Measurements from ENCODE around the gene PIK3CB.
"Not testable (repeated sequence)": the region's sequence is repeated elsewhere in the genome, so short reads cannot be mapped to it uniquely, and the experiment has no call there.

Gene PIK3CB

DNA sequence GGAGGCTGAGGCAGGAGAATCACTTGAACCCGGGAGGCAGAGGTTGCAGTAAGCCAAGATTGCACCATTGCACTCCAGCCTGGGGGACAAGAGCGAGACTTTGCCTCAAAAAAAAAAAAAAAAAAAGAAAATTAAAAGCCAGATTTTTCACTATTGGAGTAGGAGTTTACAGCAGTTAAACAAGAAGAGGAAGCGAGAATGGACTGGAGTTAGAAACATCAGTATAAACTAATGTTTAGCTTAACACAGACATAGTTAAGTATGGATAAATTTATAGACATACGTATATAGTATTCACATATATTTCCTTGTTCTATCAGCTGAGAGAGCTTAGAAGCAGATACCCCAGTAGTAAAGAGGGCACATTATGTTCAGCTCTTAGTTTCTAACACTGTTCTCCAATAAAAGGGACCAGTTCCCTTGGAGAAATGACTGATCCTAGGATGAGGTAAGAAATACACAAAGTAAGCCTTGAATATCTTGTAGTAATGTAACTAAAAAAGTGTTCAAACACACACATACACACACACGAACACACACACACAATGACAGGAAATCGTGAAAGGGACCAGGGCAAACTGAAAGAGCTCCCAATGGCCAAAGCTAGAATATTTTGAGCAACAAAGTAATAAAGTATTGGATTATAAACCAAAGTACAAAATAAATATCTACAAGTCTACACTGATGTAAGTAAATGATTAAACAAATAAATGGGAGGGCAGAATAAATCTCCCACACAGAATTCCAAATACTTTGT lies 25.1 kb downstream of the PIK3CB start:
- in situ Hi-C loops (cut with MboI; ENCODE audit: low sequenced_read_pairs): no loop called here

- in situ Hi-C loops (cut with MboI; ENCODE audit: low sequenced_read_pairs): no loop called here
Observed at GRCh38 chr3:138806376-138807080, 28.2 kb downstream of the PIK3CB start.

- in situ Hi-C loops (cut with MboI; ENCODE audit: low sequenced_read_pairs): no loop called here
Observed at GRCh38 chr3:138803006-138803653, 31.6 kb downstream of the PIK3CB start.

DNA sequence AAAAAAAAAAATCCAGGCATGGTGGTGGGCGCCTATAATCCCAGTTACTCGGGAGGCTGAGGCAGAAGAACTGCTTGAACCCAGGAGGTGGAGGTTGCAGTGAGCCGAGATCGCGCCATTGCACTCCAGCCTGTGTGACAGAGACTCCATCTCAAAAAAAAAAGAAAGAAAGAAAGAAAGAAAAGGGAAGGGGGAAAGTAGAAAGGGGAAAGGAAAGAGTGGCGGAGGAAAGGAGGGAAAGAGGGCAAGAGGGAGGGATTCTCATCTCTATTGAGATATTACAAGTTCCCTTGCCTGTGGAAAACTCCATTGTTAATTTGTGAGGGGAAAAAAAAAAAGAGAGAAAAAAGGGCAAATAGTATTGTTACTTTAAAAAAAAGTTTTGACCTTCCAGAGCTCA lies 32.5 kb downstream of the PIK3CB start:
- in situ Hi-C loops (cut with MboI; ENCODE audit: low sequenced_read_pairs): not testable (repeated sequence)

DNA sequence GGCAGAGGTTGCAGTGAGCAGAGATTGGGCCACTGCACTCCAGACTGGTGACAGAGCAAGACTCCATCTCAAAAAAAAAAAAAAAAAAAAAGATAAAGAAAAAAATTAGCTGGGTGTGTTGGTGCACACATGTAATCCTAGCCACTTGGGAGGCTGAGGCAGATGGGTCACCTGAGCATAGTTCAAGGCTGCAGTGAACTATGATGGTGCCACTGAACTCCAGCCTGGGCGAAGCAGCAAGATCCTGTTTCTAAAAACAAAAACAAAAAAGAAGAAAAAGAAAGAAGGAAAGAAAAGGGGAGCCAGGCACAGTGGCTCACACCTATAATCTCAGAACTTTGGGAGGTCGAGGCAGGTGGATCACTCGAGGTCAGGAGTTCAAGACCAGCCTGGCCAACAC lies 32.9 kb downstream of the PIK3CB start:
- in situ Hi-C loops (cut with MboI; ENCODE audit: low sequenced_read_pairs): no loop called here

- in situ Hi-C loops (cut with MboI; ENCODE audit: low sequenced_read_pairs): no loop called here
Observed at GRCh38 chr3:138800248-138800647, 34.5 kb downstream of the PIK3CB start.

- in situ Hi-C loops (cut with MboI; ENCODE audit: low sequenced_read_pairs): no loop called here
Observed at GRCh38 chr3:138799822-138800221, 34.9 kb downstream of the PIK3CB start.

- in situ Hi-C loops (cut with MboI; ENCODE audit: low sequenced_read_pairs): no loop called here
Observed at GRCh38 chr3:138797508-138798038, 37.2 kb downstream of the PIK3CB start.

DNA sequence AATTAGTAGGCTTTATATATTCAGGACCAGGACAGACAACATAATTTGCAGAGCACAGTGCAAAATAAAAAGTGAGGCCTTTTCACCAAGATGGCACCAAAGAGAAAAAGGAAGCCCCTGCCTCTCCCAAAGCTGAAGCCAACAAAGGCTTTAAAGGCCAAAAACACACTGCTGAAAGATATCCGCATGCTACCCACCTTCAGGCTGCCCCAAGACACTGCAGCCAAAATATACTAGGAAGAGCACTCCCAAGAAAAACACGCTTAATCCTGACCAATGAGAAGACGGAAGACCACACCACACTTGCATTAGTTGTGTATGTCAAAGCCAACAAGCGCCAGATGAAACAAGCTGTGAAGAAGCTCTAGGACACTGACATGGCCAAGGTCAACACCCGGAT lies 38.0 kb downstream of the PIK3CB start:
- in situ Hi-C loops (cut with MboI; ENCODE audit: low sequenced_read_pairs): no loop called here

- in situ Hi-C loops (cut with MboI; ENCODE audit: low sequenced_read_pairs): no loop called here
Observed at GRCh38 chr3:138786788-138787271, 47.9 kb downstream of the PIK3CB start.

GRCh38 chr3:138785951-138786350 lies 48.8 kb downstream of the PIK3CB start:
- in situ Hi-C loops (cut with MboI; ENCODE audit: low sequenced_read_pairs): no loop called here

- in situ Hi-C loops (cut with MboI; ENCODE audit: low sequenced_read_pairs): not testable (repeated sequence)
Observed at GRCh38 chr3:138785362-138785857, 49.3 kb downstream of the PIK3CB start.

GRCh38 chr3:138782755-138783154 lies 52.0 kb downstream of the PIK3CB start:
- in situ Hi-C loops (cut with MboI; ENCODE audit: low sequenced_read_pairs): no loop called here

- in situ Hi-C loops (cut with MboI; ENCODE audit: low sequenced_read_pairs): no loop called here
Observed at GRCh38 chr3:138781012-138781470, 53.7 kb downstream of the PIK3CB start.

DNA sequence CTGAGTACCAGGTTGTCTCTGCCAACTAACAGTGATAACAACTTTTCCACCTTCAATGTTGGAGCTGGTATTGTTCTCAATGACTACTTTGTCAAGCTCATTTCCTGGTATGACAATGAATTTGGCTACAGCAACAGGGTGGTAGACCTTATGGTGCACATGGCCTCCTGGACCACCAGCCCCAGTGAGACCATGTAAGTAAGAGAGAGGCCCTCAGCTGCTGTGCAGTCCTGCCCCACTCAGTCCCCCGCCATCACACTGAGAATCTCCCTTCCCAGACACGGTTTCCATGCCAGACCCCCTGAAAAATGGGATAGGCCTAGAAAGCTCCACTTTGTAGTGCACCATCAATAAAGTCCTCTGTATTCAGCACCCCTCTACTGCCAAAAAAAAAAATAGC lies 56.1 kb downstream of the PIK3CB start:
- in situ Hi-C loops (cut with MboI; ENCODE audit: low sequenced_read_pairs): no loop called here

DNA sequence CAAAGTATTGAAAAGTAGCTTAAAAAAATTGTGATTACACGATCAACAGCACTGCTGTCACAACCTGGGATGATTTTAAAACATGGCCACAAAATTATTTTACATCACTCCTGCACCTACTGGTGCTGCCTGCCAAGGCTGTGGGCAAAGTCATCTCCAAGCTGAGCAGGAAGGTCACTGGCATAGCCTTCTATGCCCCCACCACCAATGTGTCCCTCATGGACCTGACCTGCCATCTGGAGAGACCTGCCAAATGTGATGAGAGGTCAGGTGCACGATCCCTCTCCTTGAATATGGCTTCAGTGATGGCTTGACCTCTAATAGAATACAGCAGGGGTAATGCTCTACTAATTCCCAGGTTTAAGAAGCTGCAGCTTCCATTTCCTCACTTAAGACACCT lies 57.8 kb downstream of the PIK3CB start:
- in situ Hi-C loops (cut with MboI; ENCODE audit: low sequenced_read_pairs): no loop called here

- in situ Hi-C loops (cut with MboI; ENCODE audit: low sequenced_read_pairs): no loop called here
Observed at GRCh38 chr3:138775254-138775595, 59.5 kb downstream of the PIK3CB start.

GRCh38 chr3:138774529-138775253 lies 60.0 kb downstream of the PIK3CB start:
- in situ Hi-C loops (cut with MboI; ENCODE audit: low sequenced_read_pairs): no loop called here

- in situ Hi-C loops (cut with MboI; ENCODE audit: low sequenced_read_pairs): no loop called here
Observed at GRCh38 chr3:138771585-138771984, 63.1 kb downstream of the PIK3CB start.

DNA sequence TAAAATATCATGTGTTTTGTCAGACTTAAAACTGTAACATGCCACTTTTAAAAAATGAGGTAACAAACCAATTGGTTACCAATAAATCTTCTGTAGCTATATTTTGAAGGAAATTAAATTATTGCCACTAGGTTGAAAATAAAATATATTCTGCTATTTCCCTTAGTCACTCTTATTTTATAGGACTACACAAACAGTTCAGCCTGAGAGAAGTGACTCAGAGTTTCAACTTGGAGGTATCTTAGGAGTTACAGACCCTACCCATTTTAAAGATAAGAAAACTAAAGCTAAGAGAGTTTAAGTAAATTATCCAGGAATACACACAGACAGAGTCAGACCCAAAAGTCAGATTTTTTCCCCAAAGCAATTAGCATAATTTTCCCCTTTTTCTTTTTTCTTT lies 65.1 kb downstream of the PIK3CB start:
- in situ Hi-C loops (cut with MboI; ENCODE audit: low sequenced_read_pairs): no loop called here

- in situ Hi-C loops (cut with MboI; ENCODE audit: low sequenced_read_pairs): no loop called here
Observed at GRCh38 chr3:138768946-138769345, 65.8 kb downstream of the PIK3CB start.

Data from HL-60/S4 (cell line).